WTC11 (cell line): ENCODE data around the gene ZFPM1. TPM values are rescaled to one million over a fixed set of nuclear protein-coding genes. Genes with fewer than 3 reads are reported as not detected.

ENCODE experiments used
- ATAC-seq: fragments of 200-7000 bp; cut with Tn5 transposase; 2 replicates; pipeline ENCODE4 v1.10.0; 2021; ENCODE audit warnings: mild to moderate bottlenecking, moderate library complexity
- CTCF ChIA-PET: fragments of 300-600 bp; sonication (Branson Sonifier 250); formaldehyde crosslinking; loops from one replicate; lab custom pipeline; 2021; ENCODE audit warnings: antibody characterized with exemption; lab: Charles Lee
- POLR2A ChIA-PET: fragments of 350-600 bp; sonication (Branson Sonifier 250); formaldehyde crosslinking; loops from one replicate; lab custom pipeline; 2021; ENCODE audit warnings: antibody characterized with exemption; lab: Charles Lee
- DNase-seq: peaks from one replicate; pipeline ENCODE4 v3.0.0; 2021; ENCODE audit warnings: low spot score
- H3K27ac Mint-ChIP-seq: 2 replicates; pipeline ENCODE4 v1.8.0; 2021; ENCODE audit warnings: mixed read lengths
- H3K27me3 Mint-ChIP-seq: 2 replicates; pipeline ENCODE4 v1.8.0; 2021; ENCODE audit warnings: low read depth, mild to moderate bottlenecking, moderate library complexity, mixed read lengths
- H3K36me3 Mint-ChIP-seq: 2 replicates; pipeline ENCODE4 v1.8.0; 2021; ENCODE audit warnings: mixed read lengths
- H3K4me1 Mint-ChIP-seq: 2 replicates; pipeline ENCODE4 v1.8.0; 2022; ENCODE audit warnings: mixed read lengths
- H3K4me3 Mint-ChIP-seq: 2 replicates; pipeline ENCODE4 v1.8.0; 2021; ENCODE audit warnings: mild to moderate bottlenecking, moderate library complexity, mixed read lengths
- H3K9me3 Mint-ChIP-seq: 2 replicates; pipeline ENCODE4 v1.8.0; 2021; ENCODE audit warnings: mixed read lengths
- AFF4 ChIP-seq: sonication (generic); formaldehyde crosslinking; IDR thresholded peaks from 2 replicates; pipeline ENCODE4 v1.8.1; 2023; ENCODE audit warnings: mild to moderate bottlenecking, missing genetic modification reagents, borderline replicate concordance
- ELF4 ChIP-seq: sonication (generic); formaldehyde crosslinking; IDR thresholded peaks from 2 replicates; pipeline ENCODE4 v1.8.1; 2022; ENCODE audit warnings: low read depth, mild to moderate bottlenecking, moderate library complexity, missing genetic modification reagents
- ERG ChIP-seq: fragments of 250-450 bp; sonication (Bioruptor Pico); IDR thresholded peaks from 2 replicates; pipeline ENCODE4 v1.8.0; 2021; ENCODE audit warnings: mild to moderate bottlenecking
- FOXK1 ChIP-seq: sonication (generic); formaldehyde crosslinking; IDR thresholded peaks from 2 replicates; pipeline ENCODE4 v1.8.0; 2022; ENCODE audit warnings: mild to moderate bottlenecking, moderate library complexity, missing genetic modification reagents
- GTF2I ChIP-seq: fragments of 250-450 bp; sonication (Bioruptor Pico); conservative IDR thresholded peaks from 2 replicates; pipeline ENCODE4 v1.4.0; 2021; ENCODE audit warnings: mild to moderate bottlenecking
- HMGXB4 ChIP-seq: sonication (generic); formaldehyde crosslinking; IDR thresholded peaks from 2 replicates; pipeline ENCODE4 v1.8.1; 2023; ENCODE audit warnings: mild to moderate bottlenecking, moderate library complexity, missing genetic modification reagents
- IRF1 ChIP-seq: sonication (generic); formaldehyde crosslinking; IDR thresholded peaks from 2 replicates; pipeline ENCODE4 v1.8.0; 2023; ENCODE audit warnings: missing genetic modification reagents
- KAT7 ChIP-seq: sonication (generic); formaldehyde crosslinking; IDR thresholded peaks from 2 replicates; pipeline ENCODE4 v1.8.1; 2023; ENCODE audit warnings: missing genetic modification reagents, mild to moderate bottlenecking, borderline replicate concordance
- MAX ChIP-seq: sonication (generic); formaldehyde crosslinking; IDR thresholded peaks from 2 replicates; pipeline ENCODE4 v1.8.0; 2022; ENCODE audit warnings: mild to moderate bottlenecking, missing genetic modification reagents
- PREB ChIP-seq: sonication (generic); formaldehyde crosslinking; IDR thresholded peaks from 2 replicates; pipeline ENCODE4 v1.8.1; 2022; ENCODE audit warnings: mild to moderate bottlenecking, missing genetic modification reagents, moderate library complexity, borderline replicate concordance
- PRRX2 ChIP-seq: fragments of 250-450 bp; sonication (Bioruptor Pico); IDR thresholded peaks from 2 replicates; pipeline ENCODE4 v1.8.0; 2021; ENCODE audit warnings: mild to moderate bottlenecking
- RORB ChIP-seq: fragments of 250-450 bp; sonication (Bioruptor Pico); IDR thresholded peaks from 2 replicates; pipeline ENCODE4 v1.9.0; 2021; ENCODE audit warnings: mild to moderate bottlenecking
- SMAD3 ChIP-seq: sonication (generic); formaldehyde crosslinking; IDR thresholded peaks from 2 replicates; pipeline ENCODE4 v1.8.0; 2022; ENCODE audit warnings: missing genetic modification reagents, mild to moderate bottlenecking, borderline replicate concordance
- SOX15 ChIP-seq: fragments of 250-450 bp; sonication (Bioruptor Pico); IDR thresholded peaks from 2 replicates; pipeline ENCODE4 v1.9.0; 2021; ENCODE audit warnings: mild to moderate bottlenecking
- TCF7 ChIP-seq: sonication (generic); formaldehyde crosslinking; IDR thresholded peaks from 2 replicates; pipeline ENCODE4 v1.8.0; 2022; ENCODE audit warnings: mild to moderate bottlenecking, low read depth, missing genetic modification reagents, moderate library complexity
- ZNF263 ChIP-seq: sonication (generic); formaldehyde crosslinking; IDR thresholded peaks from 2 replicates; pipeline ENCODE4 v1.8.1; 2022; ENCODE audit warnings: low read depth, mild to moderate bottlenecking, moderate library complexity, missing genetic modification reagents
- ZNF281 ChIP-seq: sonication (generic); formaldehyde crosslinking; IDR thresholded peaks from 2 replicates; pipeline ENCODE4 v1.8.0; 2023; ENCODE audit warnings: mild to moderate bottlenecking, missing genetic modification reagents
- ZNF416 ChIP-seq: fragments of 250-450 bp; sonication (Bioruptor Pico); IDR thresholded peaks from 2 replicates; pipeline ENCODE4 v1.9.0; 2021; ENCODE audit warnings: mild to moderate bottlenecking, inconsistent platforms
- ZNF512 ChIP-seq: sonication (generic); formaldehyde crosslinking; IDR thresholded peaks from 2 replicates; pipeline ENCODE4 v1.8.1; 2022; ENCODE audit warnings: missing genetic modification reagents, borderline replicate concordance
- ZNF671 ChIP-seq: fragments of 250-450 bp; sonication (Bioruptor Pico); IDR thresholded peaks from 2 replicates; pipeline ENCODE4 v1.8.0; 2021; ENCODE audit warnings: mild to moderate bottlenecking
- total RNA-seq: library from RNA; stranded (reverse); gene quantifications from 3 replicates; pipeline ENCODE4 v1.2.3, GENCODE V29; 2021

ZFPM1 gene
- total RNA-seq, 1 experiment from 2014 or later, result 9.3 TPM

- TF ChIP-seq PREB (no peak), SOX15 (CRISPR knock-in tag) (no peak), ZNF281 (CRISPR knock-in tag) (no peak)
These were observed 79.6 kb downstream of the ZFPM1 start (continued) for GRCh38 chr16:88532434-88533241.

GRCh38 chr16:88533381-88533917, 80.4 kb downstream of the ZFPM1 start:
- H3K27ac Mint-ChIP-seq, result no peak overlapping the region
- DNase-seq (peak; percentile 41), ATAC-seq (peak; percentile 23)
- H3K4me3 Mint-ChIP-seq, result no peak overlapping the region
- POLR2A ChIA-PET, result interaction anchor here (1.1 kb wide), 1 partner anchor 27 kb away, joined by 3 read pairs; no protein-coding TSS in a partner anchor
- H3K36me3 Mint-ChIP-seq, result peaks cover 6% of the 10 kb centered on the region; the same call in 1 of the 2 replicates
- CTCF ChIA-PET, result interaction anchor here (0.8 to 2.7 kb wide), 8 partner anchors 25 to 126 kb away, joined by 3 to 21 read pairs (median 4); partner anchors contain the start of gene ZFPM1
- H3K9me3 Mint-ChIP-seq, result no peaks in the 10 kb centered on the region
- 0 out of 2 replicates have a peak, but pooled peaks cover 1% of the 10 kb centered on the region for H3K27me3 Mint-ChIP-seq
- peaks cover 9% of the 10 kb centered on the region; the same call in 1 of the 2 replicates for H3K4me1 Mint-ChIP-seq
- TF ChIP-seq HMGXB4 (CRISPR knock-in tag) (peak; percentile 25; the same call in 1 of the 2 replicates), GTF2I (CRISPR knock-in tag) (no peak), ZNF416 (CRISPR knock-in tag) (no peak), ZNF671 (no peak), PRRX2 (CRISPR knock-in tag) (no peak), KAT7 (no peak), RORB (CRISPR knock-in tag) (no peak), ERG (CRISPR knock-in tag) (no peak), FOXK1 (CRISPR knock-in tag) (0 out of 2 replicates have a peak, but pooled peaks have one; percentile 4), AFF4 (CRISPR knock-in tag) (no peak), SMAD3 (no peak), ELF4 (CRISPR knock-in tag) (no peak), ZNF512 (CRISPR knock-in tag) (no peak), ZNF263 (CRISPR knock-in tag) (no peak), TCF7 (CRISPR knock-in tag) (no peak), IRF1 (CRISPR knock-in tag) (peak; percentile 47; the same call in 1 of the 2 replicates), MAX (CRISPR knock-in tag) (no peak)
